Upper lobe of left lung (tissue), 4 donors: ENCODE measurements around the gene SPINK6.

ENCODE experiments used
- EP300 ChIP-seq, 4 donors: sonication (generic); formaldehyde crosslinking; IDR thresholded peaks; one replicate each; pipeline ENCODE4 v1.5.1; 2017; ENCODE audit warnings: antibody characterized with exemption in 4 of 4, control low read depth in 2 of 4
- POLR2AphosphoS5 ChIP-seq, 2 donors: sonication (generic); formaldehyde crosslinking; IDR thresholded peaks; one replicate each; pipeline ENCODE4 v1.5.1; 2017; ENCODE audit warnings: antibody characterized with exemption in 2 of 2

GRCh38 chr5:148230240-148230639 lies 27.4 kb downstream of the SPINK6 start:
- TF ChIP-seq EP300 (IDR thresholded peaks at IDR 0.05) (no peak), POLR2AphosphoS5 (IDR thresholded peaks at IDR 0.05) (no peak)
